ENCODE data around the gene LRP11.

DNA sequence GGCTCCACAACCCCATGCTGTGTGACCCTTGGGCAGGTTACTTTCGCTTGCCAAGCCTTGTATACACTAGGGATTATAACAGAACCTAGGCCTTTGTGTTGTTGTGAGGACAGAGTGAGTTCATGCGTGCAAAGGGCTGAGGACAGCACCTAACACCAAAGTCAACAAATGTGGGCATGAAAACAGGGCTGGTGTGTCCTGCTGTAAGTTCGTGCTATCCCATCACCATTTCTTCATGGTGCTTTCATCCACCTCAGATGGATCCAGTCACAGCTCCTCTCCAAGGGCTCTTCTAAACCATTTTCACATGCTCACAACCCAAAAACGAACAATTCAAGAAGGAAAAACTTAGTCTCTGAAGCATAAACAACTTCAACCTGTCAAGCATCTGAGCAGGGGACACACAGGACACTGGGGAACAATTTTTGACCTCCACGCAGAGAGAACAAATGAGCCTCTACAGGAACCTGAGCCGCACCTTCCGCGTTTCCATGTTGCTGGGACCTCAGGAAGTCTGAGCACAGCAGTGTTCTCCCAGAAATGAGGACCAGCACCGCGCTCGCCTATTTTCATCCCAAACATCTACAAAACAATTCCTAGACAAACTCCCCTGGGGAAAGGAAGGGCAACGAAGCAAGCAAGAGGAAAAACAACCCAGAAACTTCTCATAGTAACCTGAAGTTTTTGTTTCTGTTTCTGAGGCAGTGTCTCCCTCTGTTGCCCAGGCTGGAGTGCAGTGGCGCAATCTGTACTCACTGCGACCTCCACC lies 3.1 kb downstream of the LRP11 start:
- TF ChIP-seq, protein P1, sequence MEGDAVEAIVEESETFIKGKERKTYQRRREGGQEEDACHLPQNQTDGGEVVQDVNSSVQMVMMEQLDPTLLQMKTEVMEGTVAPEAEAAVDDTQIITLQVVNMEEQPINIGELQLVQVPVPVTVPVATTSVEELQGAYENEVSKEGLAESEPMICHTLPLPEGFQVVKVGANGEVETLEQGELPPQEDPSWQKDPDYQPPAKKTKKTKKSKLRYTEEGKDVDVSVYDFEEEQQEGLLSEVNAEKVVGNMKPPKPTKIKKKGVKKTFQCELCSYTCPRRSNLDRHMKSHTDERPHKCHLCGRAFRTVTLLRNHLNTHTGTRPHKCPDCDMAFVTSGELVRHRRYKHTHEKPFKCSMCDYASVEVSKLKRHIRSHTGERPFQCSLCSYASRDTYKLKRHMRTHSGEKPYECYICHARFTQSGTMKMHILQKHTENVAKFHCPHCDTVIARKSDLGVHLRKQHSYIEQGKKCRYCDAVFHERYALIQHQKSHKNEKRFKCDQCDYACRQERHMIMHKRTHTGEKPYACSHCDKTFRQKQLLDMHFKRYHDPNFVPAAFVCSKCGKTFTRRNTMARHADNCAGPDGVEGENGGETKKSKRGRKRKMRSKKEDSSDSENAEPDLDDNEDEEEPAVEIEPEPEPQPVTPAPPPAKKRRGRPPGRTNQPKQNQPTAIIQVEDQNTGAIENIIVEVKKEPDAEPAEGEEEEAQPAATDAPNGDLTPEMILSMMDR (IDR thresholded peaks at IDR 0.05), result no peak
- no peak for TF ChIP-seq EP300 (IDR thresholded peaks at IDR 0.05)
